LNCaP clone FGC (cell line): Measurements from ENCODE around the gene CDC42EP1.

Experiments
- DNase-seq: peaks from one replicate; pipeline ENCODE4 v3.0.0-alpha.2; 2011; ENCODE audit warnings: low read depth
- H3K4me3 ChIP-seq: 2 replicates; pipeline ENCODE4 v1.5.1; 2011; ENCODE audit warnings: mild to moderate bottlenecking, low read depth, low read length, control low read depth
- TF ChIP-seq, protein P1 (sequence below): IDR thresholded peaks from 2 replicates; pipeline ENCODE4 v1.5.1; 2012; ENCODE audit warnings: mild to moderate bottlenecking; ENCODE audit not compliant: control insufficient read depth, insufficient read depth; ENCODE audit errors: extremely low read depth

Gene CDC42EP1

DNA sequence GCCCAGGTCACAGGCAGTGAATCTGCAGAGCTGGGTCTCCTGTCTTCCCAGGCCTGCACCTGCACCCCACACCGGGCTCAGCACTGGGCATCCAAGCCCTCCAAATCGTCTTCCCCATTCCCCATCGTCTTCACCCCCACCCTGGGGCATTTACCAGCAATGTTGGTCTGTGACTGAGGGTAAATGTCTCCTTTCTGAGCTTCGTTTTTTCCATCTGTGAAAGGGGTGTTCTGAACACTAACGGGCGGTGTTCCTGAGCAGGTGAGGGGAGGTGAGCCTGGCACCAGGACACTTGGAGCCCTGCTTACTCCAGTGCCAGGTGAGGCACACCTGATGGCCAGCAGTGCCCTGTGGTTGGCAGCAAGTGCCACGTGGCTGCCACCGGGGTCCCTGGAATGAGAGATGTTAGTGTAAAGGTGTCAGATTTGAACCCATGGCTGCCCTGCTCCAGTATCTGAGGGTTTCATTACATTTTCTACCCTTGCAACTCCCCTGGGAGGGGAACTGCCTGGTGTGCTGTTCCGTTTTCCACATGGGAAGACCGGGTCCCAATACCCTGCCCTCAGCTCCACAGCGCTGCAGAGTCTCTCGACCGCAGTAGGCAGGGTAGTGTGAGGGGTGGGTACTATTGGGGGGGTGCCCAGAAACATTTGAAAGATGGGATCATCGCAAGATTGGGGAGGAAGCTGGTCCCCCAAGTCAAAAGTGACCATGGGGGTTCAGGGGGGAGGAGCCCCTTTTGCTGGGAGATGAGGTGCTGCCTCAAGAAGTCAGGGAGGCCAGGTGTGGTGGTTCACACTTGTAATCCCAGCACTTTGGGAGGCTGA lies 2.0 kb downstream of the CDC42EP1 start:
- H3K4me3 ChIP-seq = no peak overlapping the region
- TF ChIP-seq, protein P1, sequence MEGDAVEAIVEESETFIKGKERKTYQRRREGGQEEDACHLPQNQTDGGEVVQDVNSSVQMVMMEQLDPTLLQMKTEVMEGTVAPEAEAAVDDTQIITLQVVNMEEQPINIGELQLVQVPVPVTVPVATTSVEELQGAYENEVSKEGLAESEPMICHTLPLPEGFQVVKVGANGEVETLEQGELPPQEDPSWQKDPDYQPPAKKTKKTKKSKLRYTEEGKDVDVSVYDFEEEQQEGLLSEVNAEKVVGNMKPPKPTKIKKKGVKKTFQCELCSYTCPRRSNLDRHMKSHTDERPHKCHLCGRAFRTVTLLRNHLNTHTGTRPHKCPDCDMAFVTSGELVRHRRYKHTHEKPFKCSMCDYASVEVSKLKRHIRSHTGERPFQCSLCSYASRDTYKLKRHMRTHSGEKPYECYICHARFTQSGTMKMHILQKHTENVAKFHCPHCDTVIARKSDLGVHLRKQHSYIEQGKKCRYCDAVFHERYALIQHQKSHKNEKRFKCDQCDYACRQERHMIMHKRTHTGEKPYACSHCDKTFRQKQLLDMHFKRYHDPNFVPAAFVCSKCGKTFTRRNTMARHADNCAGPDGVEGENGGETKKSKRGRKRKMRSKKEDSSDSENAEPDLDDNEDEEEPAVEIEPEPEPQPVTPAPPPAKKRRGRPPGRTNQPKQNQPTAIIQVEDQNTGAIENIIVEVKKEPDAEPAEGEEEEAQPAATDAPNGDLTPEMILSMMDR = no peak
- DNase-seq = no peak

DNA sequence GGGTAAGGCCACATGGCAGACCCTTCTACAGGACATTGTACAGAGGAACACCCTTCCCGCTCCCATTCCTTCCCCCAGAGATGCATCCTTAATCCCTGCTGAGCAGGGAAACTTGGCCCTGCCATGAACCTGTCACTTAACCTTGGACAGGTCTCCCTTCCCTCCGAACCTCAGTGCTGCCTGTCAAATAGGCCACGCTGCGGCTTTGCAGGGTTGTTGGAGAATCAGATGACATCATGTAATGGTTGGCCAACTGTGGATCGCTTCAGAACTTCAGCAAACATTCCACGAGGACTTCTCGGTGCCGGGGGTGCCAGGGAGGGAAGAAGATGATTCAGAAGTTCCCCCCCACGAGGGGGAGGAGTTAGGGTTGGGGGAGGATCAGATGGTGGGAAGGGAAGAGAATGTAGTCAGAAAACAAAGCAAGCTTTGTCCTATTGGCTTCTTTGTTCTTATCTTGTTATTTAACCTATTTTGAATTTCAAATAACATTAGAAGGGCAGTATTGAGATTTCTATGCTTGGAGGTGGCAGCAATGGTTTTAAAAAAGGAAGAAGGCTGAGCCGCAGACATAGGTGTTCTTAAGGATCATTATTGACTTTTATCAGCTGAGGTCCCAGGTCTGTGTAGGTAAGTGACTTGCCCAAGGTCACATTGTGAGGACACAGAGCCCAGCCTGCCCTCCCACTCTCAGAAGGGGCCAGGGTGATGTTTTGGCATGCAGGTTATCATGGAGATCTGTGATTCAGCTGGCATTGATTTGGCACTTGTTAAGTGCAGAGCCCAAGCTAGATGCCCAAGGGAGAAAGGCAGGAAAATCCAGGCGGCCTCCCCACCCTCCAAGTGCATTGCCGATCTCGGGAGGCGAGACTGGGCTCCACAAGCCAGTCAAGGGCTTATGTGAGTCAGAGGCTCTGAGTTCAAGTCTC lies 3.1 kb downstream of the CDC42EP1 start:
- no peak overlapping the region for H3K4me3 ChIP-seq
- TF ChIP-seq, protein P1 = no peak
- DNase-seq = no peak

GRCh38 chr22:37564111-37564711 lies 3.9 kb downstream of the CDC42EP1 start:
- TF ChIP-seq, protein P1 = no peak
- DNase-seq = no peak
- H3K4me3 ChIP-seq = no peak overlapping the region

- no peak for DNase-seq
- H3K4me3 ChIP-seq = no peak overlapping the region
- TF ChIP-seq, protein P1 = no peak
Observed at GRCh38 chr22:37565830-37566229, 5.5 kb downstream of the CDC42EP1 start.

GRCh38 chr22:37566329-37566837 lies 6.1 kb downstream of the CDC42EP1 start:
- no peak overlapping the region for H3K4me3 ChIP-seq
- no peak for DNase-seq
- TF ChIP-seq, protein P1 = no peak

GRCh38 chr22:37566903-37567798 lies 6.9 kb downstream of the CDC42EP1 start:
- no peak overlapping the region for H3K4me3 ChIP-seq
- TF ChIP-seq, protein P1 = peak; percentile 96
- peak; percentile 46 for DNase-seq
